Measurements from ENCODE around the gene HES7.

Gene HES7

DNA sequence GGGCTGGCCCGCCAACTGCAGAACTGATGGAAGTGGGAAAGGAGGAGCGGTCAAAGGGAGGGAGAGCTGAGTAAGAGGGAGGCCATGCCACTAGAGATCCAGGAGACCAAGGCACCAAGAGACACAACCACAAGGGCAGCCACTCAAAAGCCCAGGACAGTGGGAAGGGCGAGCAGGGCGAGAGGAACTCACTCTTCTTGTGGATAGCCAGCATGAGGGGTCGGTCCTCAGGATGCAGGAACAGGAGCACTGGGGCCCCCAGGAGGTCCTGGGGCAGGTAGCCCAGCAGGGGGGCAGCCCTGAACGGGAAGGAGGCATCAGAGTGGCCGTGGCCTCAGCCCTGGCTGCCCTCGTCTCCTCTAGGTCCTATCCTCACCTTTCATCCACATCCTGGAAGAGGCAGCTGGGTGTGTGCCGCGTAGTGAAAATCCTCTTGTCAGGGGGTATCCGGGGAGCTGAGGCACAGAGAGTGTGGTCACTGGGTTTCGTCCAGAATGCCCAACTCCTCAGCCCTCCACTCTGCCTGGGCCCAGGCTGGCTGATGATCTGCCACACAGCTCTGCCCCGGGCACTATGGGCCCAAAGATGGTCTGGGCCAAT, 24.0 kb upstream of the HES7 start:
- WGBS: 91% methylated on average over 13 of the region's 13 CpGs
- no peak overlapping the region for H3K27ac ChIP-seq (ENCODE audit: low read depth, low read length)
- H3K4me1 ChIP-seq (ENCODE audit: insufficient read depth, low read length): peaks cover 8% of the 10 kb centered on the region
- peaks cover 55% of the 10 kb centered on the region for H3K36me3 ChIP-seq (ENCODE audit: insufficient read depth, low read length)
- H3K27me3 ChIP-seq (ENCODE audit: insufficient read depth, low read length): no peaks in the 10 kb centered on the region
- H3K9ac ChIP-seq (ENCODE audit: low read depth, low read length): no peak overlapping the region
- H3K4me3 ChIP-seq (ENCODE audit: low read length): no peak overlapping the region
- no peaks in the 10 kb centered on the region for H3K9me3 ChIP-seq (ENCODE audit: insufficient read depth, low read depth, low read length)

DNA sequence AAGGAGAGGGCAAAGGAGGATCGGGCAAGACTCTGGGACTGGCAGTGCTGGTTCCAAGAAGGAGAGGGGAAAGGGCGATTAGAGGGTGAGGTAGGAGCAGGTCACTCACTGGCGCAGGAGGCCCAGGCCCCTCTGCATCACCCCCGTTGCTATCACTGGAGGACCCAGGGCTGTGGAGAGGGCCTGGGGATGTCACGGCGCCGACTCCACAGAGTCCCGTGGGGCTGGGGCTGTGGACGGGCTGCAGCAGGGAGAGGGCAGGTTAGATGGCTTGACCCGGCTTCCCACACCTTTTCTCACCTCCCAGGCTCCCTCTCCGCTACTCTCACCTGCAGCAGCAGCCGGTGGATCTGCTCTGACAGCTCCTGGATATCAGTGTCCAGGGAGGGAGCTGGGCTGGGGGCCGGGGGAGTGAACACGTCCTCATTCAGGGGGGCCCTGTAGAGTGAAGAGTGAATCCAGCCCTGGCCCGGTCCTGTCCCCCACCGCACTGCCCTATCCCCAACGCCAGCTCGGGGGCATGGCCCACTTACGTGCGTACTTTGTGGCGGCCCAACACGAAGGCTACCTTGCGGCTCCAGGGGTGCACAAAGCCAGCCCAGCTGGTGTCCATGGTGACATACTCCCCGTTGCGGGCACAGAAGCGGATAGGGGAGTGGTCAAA, 23.4 kb upstream of the HES7 start:
- 96% methylated on average over 25 of the region's 26 CpGs for WGBS
- Histone ChIP-seq H3K4me1 (ENCODE audit: insufficient read depth, low read length) (peaks cover 4% of the 10 kb centered on the region), H3K9me3 (ENCODE audit: insufficient read depth, low read depth, low read length) (no peaks in the 10 kb centered on the region), H3K27me3 (ENCODE audit: insufficient read depth, low read length) (no peaks in the 10 kb centered on the region), H3K27ac (ENCODE audit: low read depth, low read length) (no peak overlapping the region), H3K4me3 (ENCODE audit: low read length) (no peak overlapping the region), H3K36me3 (ENCODE audit: insufficient read depth, low read length) (peaks cover 61% of the 10 kb centered on the region), H3K9ac (ENCODE audit: low read depth, low read length) (no peak overlapping the region)

DNA sequence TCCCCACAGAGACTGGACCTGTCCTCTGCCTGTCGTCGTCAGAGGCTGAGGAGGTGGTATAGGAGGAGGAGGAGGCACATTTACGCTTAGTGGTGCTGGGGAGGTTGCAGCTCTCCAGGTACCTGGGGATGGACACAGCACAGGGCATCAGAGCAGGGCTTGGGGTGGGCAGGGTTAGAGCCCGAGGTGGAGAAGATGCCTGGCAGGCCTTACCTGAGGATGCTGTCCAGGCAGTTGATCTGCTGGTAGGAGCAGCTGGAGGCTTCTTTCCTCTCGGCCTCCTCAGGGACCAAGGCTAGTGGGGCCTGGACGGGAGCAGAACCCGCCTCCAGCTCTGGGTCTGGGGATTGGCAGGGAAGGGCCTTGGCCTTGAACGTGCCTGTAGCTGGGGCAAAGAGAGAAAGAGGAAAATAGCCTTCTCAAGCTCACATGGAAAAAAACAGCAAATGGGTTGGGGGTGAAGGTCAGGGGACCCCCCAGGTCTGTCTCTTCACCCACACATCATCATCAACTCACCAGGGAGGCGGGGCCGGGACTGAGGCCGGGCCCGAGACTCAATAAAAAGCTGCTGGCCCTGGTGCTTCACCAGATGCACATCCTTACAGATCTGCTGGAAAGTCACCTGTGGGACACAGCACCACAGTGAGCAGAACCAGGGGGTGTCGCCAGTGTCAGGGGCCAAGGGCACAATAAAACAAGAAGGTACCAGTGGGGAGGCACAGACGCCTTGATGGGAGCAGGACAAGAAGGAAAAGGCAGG, 22.7 kb upstream of the HES7 start:
- Histone ChIP-seq H3K9ac (ENCODE audit: low read depth, low read length) (no peak overlapping the region), H3K4me3 (ENCODE audit: low read length) (no peak overlapping the region), H3K4me1 (ENCODE audit: insufficient read depth, low read length) (peaks cover 4% of the 10 kb centered on the region), H3K36me3 (ENCODE audit: insufficient read depth, low read length) (peaks cover 67% of the 10 kb centered on the region), H3K9me3 (ENCODE audit: insufficient read depth, low read depth, low read length) (no peaks in the 10 kb centered on the region), H3K27ac (ENCODE audit: low read depth, low read length) (no peak overlapping the region), H3K27me3 (ENCODE audit: insufficient read depth, low read length) (no peaks in the 10 kb centered on the region)
- 95% methylated on average over 14 of the region's 14 CpGs for WGBS

DNA sequence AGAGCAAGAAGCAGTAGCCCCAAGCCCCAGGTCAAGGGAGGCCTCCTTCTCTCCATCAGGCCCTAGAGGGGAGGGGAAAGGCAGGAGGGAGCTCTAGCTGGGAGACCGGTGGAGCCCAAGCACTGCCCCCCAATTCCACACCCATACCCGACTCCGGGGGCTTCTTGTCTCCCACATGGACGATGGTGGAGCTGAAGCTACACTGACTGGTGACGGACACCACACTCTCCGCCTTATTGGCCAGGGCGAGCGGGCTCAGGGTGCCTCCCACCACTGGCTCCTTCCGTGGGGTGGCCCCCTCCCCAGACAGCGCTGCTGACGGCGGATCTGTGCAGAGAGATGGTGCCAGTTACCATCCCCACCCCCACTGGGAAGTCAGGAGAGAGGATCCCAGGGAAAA, 21.9 kb upstream of the HES7 start:
- Histone ChIP-seq H3K27ac (ENCODE audit: low read depth, low read length) (no peak overlapping the region), H3K27me3 (ENCODE audit: insufficient read depth, low read length) (no peaks in the 10 kb centered on the region), H3K36me3 (ENCODE audit: insufficient read depth, low read length) (peaks cover 74% of the 10 kb centered on the region), H3K4me3 (ENCODE audit: low read length) (no peak overlapping the region), H3K9me3 (ENCODE audit: insufficient read depth, low read depth, low read length) (no peaks in the 10 kb centered on the region), H3K9ac (ENCODE audit: low read depth, low read length) (no peak overlapping the region), H3K4me1 (ENCODE audit: insufficient read depth, low read length) (peaks cover 1% of the 10 kb centered on the region)
- 96% methylated on average over 12 of the region's 12 CpGs for whole genome bisulfite sequencing

DNA sequence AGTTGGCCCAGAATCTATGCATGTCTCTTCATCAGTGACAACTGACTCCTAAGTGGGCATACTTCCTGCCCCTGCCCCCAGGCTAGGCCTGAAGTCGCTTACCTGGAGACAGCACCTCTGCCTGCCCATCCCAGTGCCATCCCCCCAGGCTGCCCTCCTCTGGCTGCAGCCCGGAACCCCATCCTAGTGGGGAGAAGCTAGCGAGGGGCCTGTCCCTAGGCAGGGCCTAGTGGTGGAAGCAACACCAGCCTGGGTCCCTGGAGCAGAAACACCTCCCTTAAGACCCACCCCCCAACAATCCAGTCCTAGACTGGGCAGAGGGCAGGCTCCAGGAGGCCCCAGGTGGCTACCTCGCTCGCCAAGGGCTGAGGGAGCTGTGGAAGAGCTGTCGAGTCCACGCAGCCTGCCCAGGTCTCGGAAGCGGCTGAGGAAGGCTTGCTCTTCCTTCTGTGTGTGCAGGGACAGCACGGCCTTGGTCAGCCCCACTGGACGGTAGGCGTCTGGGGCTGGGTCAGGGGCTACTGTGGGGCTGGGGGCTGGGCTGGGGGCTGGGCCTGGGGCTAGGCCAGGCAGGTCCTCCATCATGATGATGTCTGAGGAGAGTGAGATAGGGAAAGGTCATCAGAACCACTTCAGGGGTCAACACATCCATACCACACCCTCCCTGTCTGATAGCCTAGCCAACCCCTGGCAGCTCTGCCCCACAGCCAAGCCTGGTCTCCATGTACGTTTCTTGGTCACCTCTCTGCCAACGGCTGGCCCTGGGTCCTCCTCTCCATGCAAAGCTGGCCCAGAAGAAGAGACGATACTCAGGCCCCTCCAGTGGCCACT, 20.7 kb upstream of the HES7 start:
- Histone ChIP-seq H3K9me3 (ENCODE audit: insufficient read depth, low read depth, low read length) (no peaks in the 10 kb centered on the region), H3K27me3 (ENCODE audit: insufficient read depth, low read length) (no peaks in the 10 kb centered on the region), H3K9ac (ENCODE audit: low read depth, low read length) (no peak overlapping the region), H3K4me1 (ENCODE audit: insufficient read depth, low read length) (no peaks in the 10 kb centered on the region), H3K4me3 (ENCODE audit: low read length) (no peak overlapping the region), H3K36me3 (ENCODE audit: insufficient read depth, low read length) (peaks cover 75% of the 10 kb centered on the region), H3K27ac (ENCODE audit: low read depth, low read length) (no peak overlapping the region)
- 94% methylated on average over 15 of the region's 15 CpGs for WGBS

DNA sequence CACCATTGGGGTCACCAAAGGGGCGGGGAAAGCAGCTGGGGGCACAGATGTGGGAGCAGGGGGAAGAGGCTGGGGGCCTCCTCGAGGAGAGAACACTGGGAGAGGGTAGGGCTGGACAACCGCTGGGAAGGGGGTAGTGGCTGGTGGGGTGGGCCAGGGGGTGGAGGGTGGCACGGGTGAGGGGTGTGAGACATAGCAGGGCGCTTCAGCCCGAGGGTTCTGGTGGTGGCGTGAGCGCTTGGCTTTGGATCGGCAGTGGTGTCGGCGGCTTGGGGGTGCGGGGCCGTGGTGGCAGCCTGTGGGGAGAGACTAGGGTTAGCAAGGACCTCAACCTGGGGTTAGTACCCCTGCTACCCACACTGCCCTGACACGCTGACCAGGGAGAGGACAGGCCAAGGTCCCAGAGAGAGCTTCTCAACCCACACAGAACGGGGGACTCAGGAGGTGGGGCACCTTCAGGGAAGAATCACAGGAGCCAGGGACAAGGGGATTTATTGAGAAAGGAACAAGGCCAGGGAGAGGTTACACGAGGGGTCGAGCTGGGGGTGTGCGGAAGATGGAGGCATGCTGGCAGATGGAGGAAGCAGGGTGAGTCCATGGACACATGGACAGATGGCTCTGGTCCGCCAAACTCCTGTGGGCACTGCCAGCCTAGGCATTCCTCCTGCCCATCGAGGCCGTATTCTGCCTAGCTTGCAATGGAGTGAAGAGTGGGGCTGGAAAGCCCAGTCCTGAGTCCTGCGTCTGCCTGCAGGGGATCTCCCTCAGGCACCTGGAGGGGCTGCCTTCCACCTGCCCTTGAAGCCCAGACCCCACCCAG, 19.9 kb upstream of the HES7 start:
- no peaks in the 10 kb centered on the region for H3K4me1 ChIP-seq (ENCODE audit: insufficient read depth, low read length)
- no peaks in the 10 kb centered on the region for H3K27me3 ChIP-seq (ENCODE audit: insufficient read depth, low read length)
- no peaks in the 10 kb centered on the region for H3K9me3 ChIP-seq (ENCODE audit: insufficient read depth, low read depth, low read length)
- peaks cover 69% of the 10 kb centered on the region for H3K36me3 ChIP-seq (ENCODE audit: insufficient read depth, low read length)
- no peak overlapping the region for H3K27ac ChIP-seq (ENCODE audit: low read depth, low read length)
- no peak overlapping the region for H3K9ac ChIP-seq (ENCODE audit: low read depth, low read length)
- 94% methylated on average over 22 of the region's 22 CpGs for WGBS
- H3K4me3 ChIP-seq (ENCODE audit: low read length): no peak overlapping the region

DNA sequence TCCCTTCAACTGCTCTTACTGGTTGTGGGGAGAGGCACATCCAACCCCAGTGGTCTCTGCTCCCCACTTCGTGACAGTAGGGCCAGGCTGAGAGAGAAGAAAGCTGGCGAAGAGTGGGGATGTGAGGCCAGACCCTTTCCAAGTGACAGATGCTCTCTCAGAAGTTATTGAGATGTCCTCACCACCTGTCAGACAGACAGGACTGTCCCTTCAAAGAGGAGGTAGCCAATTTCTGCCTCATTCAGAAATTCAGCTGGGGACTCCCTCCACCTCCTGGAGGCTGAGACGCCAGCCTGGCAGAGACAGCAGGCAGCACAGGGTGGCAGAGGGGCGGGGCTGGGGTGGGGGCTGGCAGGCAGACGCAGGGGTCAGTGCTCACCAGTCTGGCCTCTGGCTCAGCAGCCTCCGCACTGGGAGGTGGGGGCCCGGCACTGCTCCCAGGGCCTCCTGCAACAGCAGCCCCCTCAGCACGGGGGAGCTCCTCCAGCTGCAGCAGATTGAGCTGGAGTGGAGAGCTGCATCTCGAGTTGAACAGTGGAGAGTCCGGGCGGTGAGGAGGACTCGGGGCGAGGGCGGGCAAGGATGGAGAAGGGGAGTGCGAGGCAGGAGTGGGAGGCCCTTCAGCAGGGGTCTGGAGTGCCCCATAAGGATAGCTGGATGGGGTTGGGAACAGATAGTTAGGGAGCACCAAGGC, 19.1 kb upstream of the HES7 start:
- Histone ChIP-seq H3K27ac (ENCODE audit: low read depth, low read length) (no peak overlapping the region), H3K36me3 (ENCODE audit: insufficient read depth, low read length) (peaks cover 63% of the 10 kb centered on the region)
- 93% methylated on average over 14 of the region's 15 CpGs for WGBS

DNA sequence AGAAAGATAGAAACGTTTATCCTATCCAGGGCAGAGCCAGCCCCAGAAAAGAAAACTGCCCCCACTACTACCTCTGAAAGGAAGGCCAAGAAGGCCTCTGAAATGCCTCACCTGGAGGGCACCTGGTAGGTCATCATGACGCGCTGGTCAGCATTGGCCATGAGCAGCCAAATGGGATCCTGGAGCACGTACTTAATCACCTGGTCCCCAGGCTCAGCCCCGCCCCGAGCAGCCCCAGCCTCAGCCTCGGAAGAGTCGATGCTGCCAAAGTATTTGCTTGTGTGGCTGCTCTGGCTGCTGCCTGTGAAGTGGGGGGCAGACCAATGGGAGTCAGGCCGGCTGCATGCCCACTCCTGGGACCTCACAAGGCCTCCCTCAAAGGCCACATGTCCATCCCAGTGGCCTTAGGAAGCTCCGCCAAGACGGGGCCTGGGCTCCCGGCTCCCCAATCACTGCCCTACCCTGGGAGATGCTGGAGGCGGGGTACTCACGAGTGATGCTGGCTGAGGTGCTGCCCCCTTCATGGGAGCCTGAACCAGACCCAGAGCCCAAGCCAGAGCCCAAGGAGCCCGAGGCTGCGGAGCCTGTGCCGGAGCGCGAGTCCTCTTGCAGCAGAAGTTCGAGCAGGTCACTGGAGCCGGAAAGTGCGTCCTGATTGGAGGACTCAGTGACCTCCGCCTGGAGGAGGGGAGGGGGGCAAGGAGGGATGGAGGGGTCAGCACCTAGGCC, 18.4 kb upstream of the HES7 start:
- peaks cover 55% of the 10 kb centered on the region for H3K36me3 ChIP-seq (ENCODE audit: insufficient read depth, low read length)
- H3K4me3 ChIP-seq (ENCODE audit: low read length): no peak overlapping the region
- no peak overlapping the region for H3K27ac ChIP-seq (ENCODE audit: low read depth, low read length)
- H3K27me3 ChIP-seq (ENCODE audit: insufficient read depth, low read length): peaks cover 5% of the 10 kb centered on the region
- WGBS: 94% methylated on average over 23 of the region's 23 CpGs
- no peaks in the 10 kb centered on the region for H3K9me3 ChIP-seq (ENCODE audit: insufficient read depth, low read depth, low read length)
- no peaks in the 10 kb centered on the region for H3K4me1 ChIP-seq (ENCODE audit: insufficient read depth, low read length)
- no peak overlapping the region for H3K9ac ChIP-seq (ENCODE audit: low read depth, low read length)

More for the DNA sequence above, 19.1 kb upstream of the HES7 start:
- Histone ChIP-seq H3K27me3 (ENCODE audit: insufficient read depth, low read length) (no peaks in the 10 kb centered on the region), H3K4me1 (ENCODE audit: insufficient read depth, low read length) (no peaks in the 10 kb centered on the region), H3K9ac (ENCODE audit: low read depth, low read length) (no peak overlapping the region), H3K9me3 (ENCODE audit: insufficient read depth, low read depth, low read length) (no peaks in the 10 kb centered on the region), H3K4me3 (ENCODE audit: low read length) (no peak overlapping the region)

DNA sequence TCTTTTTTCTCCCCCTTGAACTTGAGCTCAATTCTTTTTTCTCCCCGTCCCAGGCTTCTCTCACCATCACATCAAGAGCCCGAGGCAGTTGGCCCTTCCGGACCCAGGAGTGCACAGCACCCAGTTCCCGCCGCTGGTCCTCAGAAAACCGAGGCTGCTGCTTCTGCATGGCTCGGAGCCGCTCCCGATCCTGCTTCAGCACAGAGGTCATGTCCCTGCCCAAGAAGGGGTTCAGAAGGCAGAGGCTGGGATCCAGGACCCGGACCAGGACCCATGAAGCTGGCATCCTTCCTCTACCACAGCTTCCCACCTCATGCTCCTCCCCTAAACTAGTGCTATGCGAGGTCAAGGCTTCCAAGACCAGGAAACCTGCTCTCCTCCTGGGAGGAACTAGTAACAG, 17.8 kb upstream of the HES7 start:
- WGBS: 93% methylated on average over 11 of the region's 11 CpGs
- no peaks in the 10 kb centered on the region for H3K9me3 ChIP-seq (ENCODE audit: insufficient read depth, low read depth, low read length)
- H3K27me3 ChIP-seq (ENCODE audit: insufficient read depth, low read length): peaks cover 9% of the 10 kb centered on the region

More for the DNA sequence above, 17.8 kb upstream of the HES7 start:
- H3K4me1 ChIP-seq (ENCODE audit: insufficient read depth, low read length): no peaks in the 10 kb centered on the region
- H3K36me3 ChIP-seq (ENCODE audit: insufficient read depth, low read length): peaks cover 50% of the 10 kb centered on the region
- H3K27ac ChIP-seq (ENCODE audit: low read depth, low read length): no peak overlapping the region
- no peak overlapping the region for H3K9ac ChIP-seq (ENCODE audit: low read depth, low read length)
- no peak overlapping the region for H3K4me3 ChIP-seq (ENCODE audit: low read length)

All from HUES64 (cell line).